HEK293 (cell line): ENCODE measurements around the gene NR2C2AP.

Experiments
- CTCF ChIA-PET: fragments of 350-600 bp; formaldehyde crosslinking; extraction: SDS; loops from one replicate; lab custom pipeline; 2021; ENCODE audit warnings: antibody characterized with exemption; lab: Yijun Ruan, JAX
- POLR2A ChIA-PET: fragments of 300-600 bp; formaldehyde crosslinking; extraction: SDS; loops from one replicate; lab custom pipeline; 2020; ENCODE audit warnings: antibody characterized with exemption, inconsistent platforms; lab: Yijun Ruan, JAX
- H3K27ac ChIP-seq: fragments of 200-500 bp; sonication (Bioruptor generic); 2 replicates; pipeline ENCODE4 v1.5.1; 2014; ENCODE audit warnings: low read depth, low read length, control low read depth, inconsistent platforms; ENCODE audit errors: extremely low read depth
- H3K36me3 ChIP-seq, 2 experiments: fragments of 200-500 bp in 1 of 2; sonication (Bioruptor generic) in 1 of 2; 1 replicate in 1 of 2; 2 replicates in 1 of 2; pipeline ENCODE4 v1.5.1; 2014 to 2017; ENCODE audit warnings: inconsistent platforms in 2 of 2, low read length in 2 of 2; ENCODE audit not compliant: control insufficient read depth in 2 of 2, insufficient read depth in 1 of 2
- H3K4me1 ChIP-seq: fragments of 200-500 bp; sonication (Bioruptor generic); 2 replicates; pipeline ENCODE4 v1.5.1; 2014; ENCODE audit warnings: mild to moderate bottlenecking, low read length, inconsistent platforms; ENCODE audit not compliant: control insufficient read depth, insufficient read depth
- H3K4me3 ChIP-seq: 2 replicates; pipeline ENCODE4 v1.5.1; 2011; ENCODE audit warnings: low read depth, mild to moderate bottlenecking, control low read depth, low read length, moderate library complexity
- H3K9me3 ChIP-seq: fragments of 200-500 bp; sonication (Bioruptor generic); 2 replicates; pipeline ENCODE4 v1.5.1; 2014; ENCODE audit warnings: low read depth, low read length, inconsistent platforms; ENCODE audit not compliant: control insufficient read depth, insufficient read depth
- GLI2 ChIP-seq: fragments of 450-650 bp; formaldehyde crosslinking; IDR thresholded peaks from 2 replicates; pipeline ENCODE4; 2017; ENCODE audit warnings: missing biosample characterization, missing genetic modification characterization, low read depth, borderline replicate concordance
- GLIS1 ChIP-seq: fragments of 450-650 bp; formaldehyde crosslinking; IDR thresholded peaks from 2 replicates; pipeline ENCODE4 v1.5.1; 2016; ENCODE audit warnings: missing biosample characterization, missing genetic modification characterization
- GLIS2 ChIP-seq: fragments of 450-650 bp; formaldehyde crosslinking; IDR thresholded peaks from 2 replicates; pipeline ENCODE4 v1.5.1; 2016; ENCODE audit warnings: missing biosample characterization, missing genetic modification characterization
- KLF8 ChIP-seq: fragments of 450-650 bp; formaldehyde crosslinking; IDR thresholded peaks from 2 replicates; pipeline ENCODE4 v1.5.1; 2016; ENCODE audit warnings: missing biosample characterization, missing genetic modification characterization
- KLF9 ChIP-seq: fragments of 450-650 bp; formaldehyde crosslinking; IDR thresholded peaks from 2 replicates; pipeline ENCODE4 v1.5.1; 2016; ENCODE audit warnings: missing biosample characterization, missing genetic modification characterization, low read depth
- OSR2 ChIP-seq: fragments of 450-650 bp; formaldehyde crosslinking; IDR thresholded peaks from 2 replicates; pipeline ENCODE4 v1.5.1; 2016; ENCODE audit warnings: missing biosample characterization, missing genetic modification characterization
- YY1 ChIP-seq: fragments of 450-650 bp; formaldehyde crosslinking; IDR thresholded peaks from 2 replicates; pipeline ENCODE4 v1.5.1; 2018; ENCODE audit warnings: missing biosample characterization, missing genetic modification characterization
- ZFP69B ChIP-seq: fragments of 450-650 bp; formaldehyde crosslinking; IDR thresholded peaks from 2 replicates; pipeline ENCODE4 v1.5.1; 2016; ENCODE audit warnings: missing biosample characterization, missing genetic modification characterization
- ZNF121 ChIP-seq: fragments of 450-650 bp; formaldehyde crosslinking; IDR thresholded peaks from 2 replicates; pipeline ENCODE4 v1.5.1; 2016; ENCODE audit warnings: missing biosample characterization, missing genetic modification characterization
- ZNF221 ChIP-seq: fragments of 450-650 bp; formaldehyde crosslinking; IDR thresholded peaks from 2 replicates; pipeline ENCODE4 v1.5.1; 2017; ENCODE audit warnings: missing biosample characterization, missing genetic modification characterization, borderline replicate concordance
- ZNF350 ChIP-seq: fragments of 450-650 bp; formaldehyde crosslinking; IDR thresholded peaks from 2 replicates; pipeline ENCODE4 v1.5.0; 2017; ENCODE audit warnings: missing biosample characterization, mild to moderate bottlenecking, missing genetic modification characterization
- ZNF501 ChIP-seq: fragments of 450-650 bp; formaldehyde crosslinking; IDR thresholded peaks from 2 replicates; pipeline ENCODE4 v1.5.1; 2016; ENCODE audit warnings: missing biosample characterization, missing genetic modification characterization
- ZNF621 ChIP-seq: fragments of 450-650 bp; formaldehyde crosslinking; IDR thresholded peaks from 2 replicates; pipeline ENCODE4 v1.5.1; 2017; ENCODE audit warnings: missing biosample characterization, missing genetic modification characterization
- ZNF629 ChIP-seq: fragments of 450-650 bp; formaldehyde crosslinking; IDR thresholded peaks from 2 replicates; pipeline ENCODE4 v1.5.1; 2017; ENCODE audit warnings: missing biosample characterization, missing genetic modification characterization
- ZNF777 ChIP-seq: fragments of 450-650 bp; formaldehyde crosslinking; IDR thresholded peaks from 2 replicates; pipeline ENCODE4 v1.5.1; 2017; ENCODE audit warnings: missing biosample characterization, missing genetic modification characterization, borderline replicate concordance
- TF ChIP-seq, protein P1 (sequence below): IDR thresholded peaks from 2 replicates; pipeline ENCODE4 v1.6.1; 2011; ENCODE audit warnings: mild to moderate bottlenecking, low read depth, low read length, borderline replicate concordance
- TF ChIP-seq, protein P2 (sequence below): fragments of 450-650 bp; formaldehyde crosslinking; IDR thresholded peaks from 2 replicates; pipeline ENCODE4 v1.5.1; 2016; ENCODE audit warnings: missing biosample characterization, missing genetic modification characterization
- TF ChIP-seq, protein P3 (sequence below): sonication (generic); formaldehyde crosslinking; IDR thresholded peaks from 2 replicates; pipeline ENCODE4 v1.8.1; 2022; ENCODE audit warnings: mild to moderate bottlenecking, moderate library complexity, missing genetic modification reagents
- TF ChIP-seq, protein P4 (sequence below): fragments of 450-650 bp; formaldehyde crosslinking; IDR thresholded peaks from 2 replicates; pipeline ENCODE4 v1.5.1; 2016; ENCODE audit warnings: missing biosample characterization, missing genetic modification characterization
- TF ChIP-seq, protein P5 (sequence below): fragments of 450-650 bp; formaldehyde crosslinking; IDR thresholded peaks from 2 replicates; pipeline ENCODE4 v1.5.1; 2016; ENCODE audit warnings: missing biosample characterization, missing genetic modification characterization
- TF ChIP-seq, protein P6 (sequence below): fragments of 450-650 bp; formaldehyde crosslinking; IDR thresholded peaks from 2 replicates; pipeline ENCODE4 v1.5.1; 2016; ENCODE audit warnings: missing biosample characterization, missing genetic modification characterization
- TF ChIP-seq, protein P7 (sequence below): fragments of 450-650 bp; formaldehyde crosslinking; IDR thresholded peaks from 2 replicates; pipeline ENCODE4 v1.5.1; 2016; ENCODE audit warnings: missing biosample characterization, missing genetic modification characterization

Gene NR2C2AP

DNA sequence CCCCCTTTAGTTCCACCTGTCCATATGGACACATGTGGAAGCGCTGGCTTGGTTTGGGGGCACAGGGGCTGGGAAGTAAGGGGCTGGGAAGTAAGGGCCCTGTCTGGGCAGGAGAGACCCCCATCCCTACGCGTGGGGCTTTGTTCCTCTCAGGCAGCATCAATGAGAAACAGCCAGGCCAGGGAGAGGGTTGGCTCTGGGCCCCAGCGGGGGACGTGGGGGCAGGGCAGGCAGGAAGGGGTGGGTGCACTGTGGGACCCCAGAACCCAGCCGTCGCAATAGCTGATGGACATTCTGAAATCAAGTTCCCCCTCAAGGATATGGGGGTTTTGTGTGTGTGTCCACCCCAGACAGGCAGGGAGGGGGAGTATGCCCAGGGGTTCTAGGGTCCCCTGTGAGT lies 9.7 kb upstream of the NR2C2AP start:
- CTCF ChIA-PET = interaction anchor here (0.7 kb wide), 1 partner anchor 693 kb away, joined by 3 read pairs; no protein-coding TSS in a partner anchor
- Histone ChIP-seq H3K4me3 (no peak overlapping the region), H3K4me1 (no peaks in the 10 kb centered on the region), H3K9me3 (no peaks in the 10 kb centered on the region), H3K36me3 (no peaks in the 10 kb centered on the region), H3K27ac (no peak overlapping the region)
- TF ChIP-seq ZNF629 (tag by site-specific recombination) (no peak), OSR2 (tag by site-specific recombination) (no peak), GLIS2 (tag by site-specific recombination) (no peak), YY1 (tag by site-specific recombination) (no peak), GLI2 (tag by site-specific recombination) (no peak), KLF8 (no peak), ZNF221 (tag by site-specific recombination) (no peak), ZNF121 (no peak), KLF9 (tag by site-specific recombination) (no peak), ZNF777 (tag by site-specific recombination) (no peak), ZNF501 (tag by site-specific recombination) (no peak)
- TF ChIP-seq, protein P1, sequence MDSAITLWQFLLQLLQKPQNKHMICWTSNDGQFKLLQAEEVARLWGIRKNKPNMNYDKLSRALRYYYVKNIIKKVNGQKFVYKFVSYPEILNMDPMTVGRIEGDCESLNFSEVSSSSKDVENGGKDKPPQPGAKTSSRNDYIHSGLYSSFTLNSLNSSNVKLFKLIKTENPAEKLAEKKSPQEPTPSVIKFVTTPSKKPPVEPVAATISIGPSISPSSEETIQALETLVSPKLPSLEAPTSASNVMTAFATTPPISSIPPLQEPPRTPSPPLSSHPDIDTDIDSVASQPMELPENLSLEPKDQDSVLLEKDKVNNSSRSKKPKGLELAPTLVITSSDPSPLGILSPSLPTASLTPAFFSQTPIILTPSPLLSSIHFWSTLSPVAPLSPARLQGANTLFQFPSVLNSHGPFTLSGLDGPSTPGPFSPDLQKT = no peak
- TF ChIP-seq, protein P2, sequence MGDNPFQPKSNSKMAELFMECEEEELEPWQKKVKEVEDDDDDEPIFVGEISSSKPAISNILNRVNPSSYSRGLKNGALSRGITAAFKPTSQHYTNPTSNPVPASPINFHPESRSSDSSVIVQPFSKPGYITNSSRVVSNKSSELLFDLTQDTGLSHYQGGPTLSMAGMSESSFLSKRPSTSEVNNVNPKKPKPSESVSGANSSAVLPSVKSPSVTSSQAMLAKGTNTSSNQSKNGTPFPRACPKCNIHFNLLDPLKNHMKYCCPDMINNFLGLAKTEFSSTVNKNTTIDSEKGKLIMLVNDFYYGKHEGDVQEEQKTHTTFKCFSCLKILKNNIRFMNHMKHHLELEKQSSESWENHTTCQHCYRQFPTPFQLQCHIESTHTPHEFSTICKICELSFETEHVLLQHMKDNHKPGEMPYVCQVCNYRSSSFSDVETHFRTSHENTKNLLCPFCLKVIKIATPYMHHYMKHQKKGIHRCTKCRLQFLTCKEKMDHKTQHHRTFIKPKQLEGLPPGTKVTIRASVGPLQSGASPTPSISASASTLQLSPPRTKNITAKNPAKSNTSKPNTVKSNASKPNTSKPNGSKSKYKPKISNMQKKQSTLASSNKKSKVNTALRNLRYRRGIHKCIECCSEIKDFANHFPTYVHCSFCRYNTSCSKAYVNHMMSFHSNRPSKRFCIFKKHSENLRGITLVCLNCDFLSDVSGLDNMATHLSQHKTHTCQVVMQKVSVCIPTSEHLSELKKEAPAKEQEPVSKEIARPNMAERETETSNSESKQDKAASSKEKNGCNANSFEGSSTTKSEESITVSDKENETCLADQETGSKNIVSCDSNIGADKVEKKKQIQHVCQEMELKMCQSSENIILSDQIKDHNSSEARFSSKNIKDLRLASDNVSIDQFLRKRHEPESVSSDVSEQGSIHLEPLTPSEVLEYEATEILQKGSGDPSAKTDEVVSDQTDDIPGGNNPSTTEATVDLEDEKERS = no peak
- TF ChIP-seq, protein P3, sequence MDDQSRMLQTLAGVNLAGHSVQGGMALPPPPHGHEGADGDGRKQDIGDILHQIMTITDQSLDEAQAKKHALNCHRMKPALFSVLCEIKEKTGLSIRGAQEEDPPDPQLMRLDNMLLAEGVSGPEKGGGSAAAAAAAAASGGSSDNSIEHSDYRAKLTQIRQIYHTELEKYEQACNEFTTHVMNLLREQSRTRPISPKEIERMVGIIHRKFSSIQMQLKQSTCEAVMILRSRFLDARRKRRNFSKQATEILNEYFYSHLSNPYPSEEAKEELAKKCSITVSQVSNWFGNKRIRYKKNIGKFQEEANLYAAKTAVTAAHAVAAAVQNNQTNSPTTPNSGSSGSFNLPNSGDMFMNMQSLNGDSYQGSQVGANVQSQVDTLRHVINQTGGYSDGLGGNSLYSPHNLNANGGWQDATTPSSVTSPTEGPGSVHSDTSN (CRISPR knock-in tag) = no peak
- TF ChIP-seq, protein P4, sequence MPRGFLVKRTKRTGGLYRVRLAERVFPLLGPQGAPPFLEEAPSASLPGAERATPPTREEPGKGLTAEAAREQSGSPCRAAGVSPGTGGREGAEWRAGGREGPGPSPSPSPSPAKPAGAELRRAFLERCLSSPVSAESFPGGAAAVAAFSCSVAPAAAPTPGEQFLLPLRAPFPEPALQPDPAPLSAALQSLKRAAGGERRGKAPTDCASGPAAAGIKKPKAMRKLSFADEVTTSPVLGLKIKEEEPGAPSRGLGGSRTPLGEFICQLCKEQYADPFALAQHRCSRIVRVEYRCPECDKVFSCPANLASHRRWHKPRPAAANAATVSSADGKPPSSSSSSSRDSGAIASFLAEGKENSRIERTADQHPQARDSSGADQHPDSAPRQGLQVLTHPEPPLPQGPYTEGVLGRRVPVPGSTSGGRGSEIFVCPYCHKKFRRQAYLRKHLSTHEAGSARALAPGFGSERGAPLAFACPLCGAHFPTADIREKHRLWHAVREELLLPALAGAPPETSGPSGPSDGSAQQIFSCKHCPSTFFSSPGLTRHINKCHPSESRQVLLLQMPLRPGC (tag by site-specific recombination) = no peak
- POLR2A ChIA-PET = no interaction called here

DNA sequence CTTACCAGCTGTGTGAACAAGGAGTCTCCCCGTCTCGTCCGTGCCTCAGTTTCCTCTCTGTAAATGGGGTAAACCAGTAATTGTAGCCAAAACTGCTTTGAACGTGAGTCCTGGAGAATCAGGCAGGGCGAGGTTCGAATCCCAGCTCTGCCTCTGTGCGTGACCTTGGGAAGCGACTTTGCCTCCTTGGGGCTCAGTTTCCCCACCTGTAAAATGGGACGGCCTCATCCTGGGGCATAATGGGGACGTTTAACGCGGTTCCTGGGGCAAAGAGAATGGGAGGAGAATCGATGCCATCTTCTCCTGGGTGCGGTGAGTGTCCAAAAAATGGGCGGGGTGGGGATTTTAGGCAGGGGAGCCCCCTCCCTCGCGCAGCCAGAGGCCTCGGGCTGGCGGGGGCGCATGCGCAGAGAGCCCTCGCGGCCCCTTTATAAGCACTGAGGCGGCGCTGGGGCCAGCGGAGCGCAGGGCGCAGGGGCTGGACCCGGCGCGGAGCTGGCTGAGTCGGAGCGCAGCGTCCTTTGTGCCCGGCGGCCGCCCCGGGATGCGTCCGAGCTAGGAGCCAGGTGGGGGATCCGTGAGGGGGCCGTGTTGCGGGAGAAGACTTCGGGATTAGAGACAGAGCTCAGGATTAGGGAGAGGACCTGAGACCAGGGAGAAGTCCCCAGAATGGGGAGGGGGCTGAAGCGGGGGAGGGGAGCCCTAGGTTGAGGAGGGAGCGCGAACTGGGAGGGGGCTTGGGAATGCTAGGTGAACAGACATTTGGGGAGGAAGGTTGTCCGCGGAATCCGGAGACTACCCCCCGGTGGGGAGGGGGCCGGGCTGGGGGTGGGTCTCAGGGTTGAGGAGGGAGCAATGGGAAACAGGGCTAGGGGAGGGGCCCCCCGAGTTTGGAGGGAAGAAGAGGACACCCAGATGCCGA lies 8.5 kb upstream of the NR2C2AP start, which contains the start of gene NCAN:
Gene NCAN (plus strand): TSS at position 460 of the 922 bp plus-strand sequence. CDS start 4,996 bp downstream, outside the sequence.
- CTCF ChIA-PET = no interaction called here
- Histone ChIP-seq H3K27ac (no peak within 1 kb of the TSS), H3K4me1 (no peaks in the 10 kb centered on the region), H3K36me3 (no peaks in the 10 kb centered on the region), H3K4me3 (no peak within 1 kb of the TSS), H3K9me3 (no peaks in the 10 kb centered on the region)
- POLR2A ChIA-PET = interaction anchor here (0.5 to 0.7 kb wide), 2 partner anchors 19 to 654 kb away, joined by 3 to 4 read pairs; partner anchors contain the start of gene ZNF253
- TF ChIP-seq, protein P5, sequence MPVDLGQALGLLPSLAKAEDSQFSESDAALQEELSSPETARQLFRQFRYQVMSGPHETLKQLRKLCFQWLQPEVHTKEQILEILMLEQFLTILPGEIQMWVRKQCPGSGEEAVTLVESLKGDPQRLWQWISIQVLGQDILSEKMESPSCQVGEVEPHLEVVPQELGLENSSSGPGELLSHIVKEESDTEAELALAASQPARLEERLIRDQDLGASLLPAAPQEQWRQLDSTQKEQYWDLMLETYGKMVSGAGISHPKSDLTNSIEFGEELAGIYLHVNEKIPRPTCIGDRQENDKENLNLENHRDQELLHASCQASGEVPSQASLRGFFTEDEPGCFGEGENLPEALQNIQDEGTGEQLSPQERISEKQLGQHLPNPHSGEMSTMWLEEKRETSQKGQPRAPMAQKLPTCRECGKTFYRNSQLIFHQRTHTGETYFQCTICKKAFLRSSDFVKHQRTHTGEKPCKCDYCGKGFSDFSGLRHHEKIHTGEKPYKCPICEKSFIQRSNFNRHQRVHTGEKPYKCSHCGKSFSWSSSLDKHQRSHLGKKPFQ (tag by site-specific recombination) = no peak
- no peak for TF ChIP-seq ZFP69B
- TF ChIP-seq, protein P6, sequence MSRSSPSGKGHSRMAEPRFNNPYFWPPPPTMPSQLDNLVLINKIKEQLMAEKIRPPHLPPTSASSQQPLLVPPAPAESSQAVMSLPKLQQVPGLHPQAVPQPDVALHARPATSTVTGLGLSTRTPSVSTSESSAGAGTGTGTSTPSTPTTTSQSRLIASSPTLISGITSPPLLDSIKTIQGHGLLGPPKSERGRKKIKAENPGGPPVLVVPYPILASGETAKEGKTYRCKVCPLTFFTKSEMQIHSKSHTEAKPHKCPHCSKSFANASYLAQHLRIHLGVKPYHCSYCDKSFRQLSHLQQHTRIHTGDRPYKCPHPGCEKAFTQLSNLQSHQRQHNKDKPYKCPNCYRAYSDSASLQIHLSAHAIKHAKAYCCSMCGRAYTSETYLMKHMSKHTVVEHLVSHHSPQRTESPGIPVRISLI (tag by site-specific recombination) = no peak
- no peak for TF ChIP-seq ZNF350 (tag by site-specific recombination)
- no peak for TF ChIP-seq YY1 (tag by site-specific recombination)
- TF ChIP-seq, protein P7, sequence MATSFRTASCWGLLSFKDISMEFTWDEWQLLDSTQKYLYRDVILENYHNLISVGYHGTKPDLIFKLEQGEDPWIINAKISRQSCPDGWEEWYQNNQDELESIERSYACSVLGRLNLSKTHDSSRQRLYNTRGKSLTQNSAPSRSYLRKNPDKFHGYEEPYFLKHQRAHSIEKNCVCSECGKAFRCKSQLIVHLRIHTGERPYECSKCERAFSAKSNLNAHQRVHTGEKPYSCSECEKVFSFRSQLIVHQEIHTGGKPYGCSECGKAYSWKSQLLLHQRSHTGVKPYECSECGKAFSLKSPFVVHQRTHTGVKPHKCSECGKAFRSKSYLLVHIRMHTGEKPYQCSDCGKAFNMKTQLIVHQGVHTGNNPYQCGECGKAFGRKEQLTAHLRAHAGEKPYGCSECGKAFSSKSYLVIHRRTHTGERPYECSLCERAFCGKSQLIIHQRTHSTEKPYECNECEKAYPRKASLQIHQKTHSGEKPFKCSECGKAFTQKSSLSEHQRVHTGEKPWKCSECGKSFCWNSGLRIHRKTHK (tag by site-specific recombination) = no peak
- no peak for TF ChIP-seq ZNF629 (tag by site-specific recombination)
- 0 out of 2 replicates have a peak, but pooled peaks have one; percentile 8 for TF ChIP-seq GLIS1 (tag by site-specific recombination)
- TF ChIP-seq ZNF621 (tag by site-specific recombination) = no peak
